Measurements from ENCODE around the gene IMMP2L. TPM values are rescaled to one million over a fixed set of nuclear protein-coding genes. Genes with fewer than 3 reads are reported as not detected.

Gene IMMP2L
- total and polyA plus RNA-seq, 2 of the 8 experiments (the other 6 are each of a cell fraction or from before 2014, with no cell fraction given) = 2.3 to 10.1 TPM

GRCh38 chr7:111259991-111260390 lies 302.3 kb downstream of the IMMP2L start:
- Histone ChIP-seq H3K27me3 (replicated peaks in 1 of 4; ENCODE audit: control insufficient read depth in 3 of 4, extremely low read depth in 1 of 4, insufficient read depth in 3 of 4, low read length in 3 of 4) (no peaks in the 10 kb centered on the region), H2AK5ac (ENCODE audit: low read depth, low read length) (no peak overlapping the region), H3K4me1 (replicated peaks in 1 of 4; ENCODE audit: control insufficient read depth in 3 of 4, insufficient read depth in 4 of 4, low read length in 3 of 4) (no peaks in the 10 kb centered on the region), H3K79me1 (ENCODE audit: low read depth, low read length) (no peaks in the 10 kb centered on the region), H3K9me3 (ENCODE audit: insufficient read depth in 2 of 2, low read depth in 1 of 2, low read length in 1 of 2) (no peaks in the 10 kb centered on the region), H3K27ac (ENCODE audit: low read depth, low read length) (no peak overlapping the region), H4K5ac (ENCODE audit: insufficient read length, low read depth, low read length) (no peak overlapping the region), H3K23ac (ENCODE audit: insufficient read length) (no peak overlapping the region), H3K18ac (ENCODE audit: extremely low read depth, low read length) (no peak overlapping the region), H2BK5ac (ENCODE audit: low read depth, low read length) (no peak overlapping the region), H4K91ac (replicated peaks; ENCODE audit: insufficient read length, low read length) (no peak overlapping the region), H2AFZ (ENCODE audit: low read length) (no peak overlapping the region), H3K4me2 (ENCODE audit: insufficient read depth in 1 of 2, low read depth in 2 of 2, low read length in 2 of 2) (no peak overlapping the region), H4K8ac (ENCODE audit: extremely low read depth, insufficient read depth, low read length) (no peak overlapping the region), H2BK15ac (ENCODE audit: low read length) (no peak overlapping the region), H3K4ac (replicated peaks; ENCODE audit: insufficient read length, low read depth, low read length) (no peak overlapping the region), H3K9ac (replicated peaks in 1 of 4; ENCODE audit: extremely low read depth in 1 of 4, low read depth in 3 of 4, low read length in 3 of 4) (no peak overlapping the region), H3K79me2 (ENCODE audit: control insufficient read depth in 1 of 2, insufficient read depth in 2 of 2, low read length in 2 of 2) (no peaks in the 10 kb centered on the region), H3K23me2 (ENCODE audit: low read depth, low read length) (no peaks in the 10 kb centered on the region; the same call in 1 of the 2 replicates), H2BK20ac (ENCODE audit: low read length) (no peak overlapping the region), H3K56ac (replicated peaks; ENCODE audit: insufficient read length, low read depth, low read length) (no peak overlapping the region), H2BK120ac (replicated peaks; ENCODE audit: low read depth, low read length) (no peak overlapping the region), H3K4me3 (ENCODE audit: extremely low read depth in 1 of 4, insufficient read depth in 2 of 4, low read depth in 3 of 4, low read length in 4 of 4) (no peak overlapping the region), H4K20me1 (replicated peaks in 1 of 2; ENCODE audit: control insufficient read depth in 1 of 2, insufficient read depth in 2 of 2, low read length in 2 of 2) (no peaks in the 10 kb centered on the region), H3K36me3 (ENCODE audit: control insufficient read depth in 2 of 4, insufficient read depth in 4 of 4, low read length in 3 of 4) (no peaks in the 10 kb centered on the region), H2BK12ac (ENCODE audit: low read depth, low read length) (no peak overlapping the region), H3K14ac (ENCODE audit: insufficient read length) (no peak overlapping the region)
- ChIA-PET POLR2A (ENCODE audit: partially characterized antibody) (interaction anchor here (0.6 kb wide), 1 partner anchor 1670 kb away, joined by 3 read pairs; no protein-coding TSS in a partner anchor), CTCF (ENCODE audit: partially characterized antibody) (interaction anchor here (0.5 kb wide), 1 partner anchor 8 kb away, joined by 3 read pairs; no protein-coding TSS in a partner anchor)
- DNase-seq (ENCODE audit: low read depth in 1 of 2, low spot score in 2 of 2) = no peak
- no peak for FAIRE-seq
- 89% methylated on average over 4 of the region's 4 CpGs; no CpG with 5 or more reads in 1 of the 2 experiments for WGBS, 2 experiments (ENCODE audit: extremely low coverage in 1 of 2, insufficient coverage in 1 of 2, insufficient read length in 1 of 2, insufficient replicate concordance in 2 of 2, low coverage in 1 of 2, low lambda C conversion rate in 2 of 2, missing lambda C conversion rate in 1 of 2)
- TF ChIP-seq MAFK (IDR thresholded peaks at IDR 0.05; ENCODE audit: low read depth, low read length) = no peak
- no peak for TF ChIP-seq RAD21 (IDR thresholded peaks at IDR 0.05 in 1 of 2, conservative IDR thresholded peaks at IDR 0.05 in 1 of 2; ENCODE audit: low read depth in 2 of 2, low read length in 2 of 2)
- no peak for TF ChIP-seq EGR1 (IDR thresholded peaks at IDR 0.05; ENCODE audit: borderline replicate concordance, low read depth, low read length)
- no peak for TF ChIP-seq BRCA1 (IDR thresholded peaks at IDR 0.05; ENCODE audit: low read depth, low read length)
- TF ChIP-seq ATF3 (IDR thresholded peaks at IDR 0.05; ENCODE audit: insufficient read depth, low read depth, low read length) = no peak
- no peak for TF ChIP-seq E2F6 (IDR thresholded peaks at IDR 0.05)

Data from H1 (cell line).